22Rv1 (cell line): Measurements from ENCODE around the gene CAPNS2.

ENCODE experiments used
- H3K27ac ChIP-seq: fragments of 450-650 bp; 2 replicates; pipeline ENCODE4 v1.5.1; 2017
- CTCF ChIP-seq: fragments of 450-650 bp; IDR thresholded peaks from 2 replicates; pipeline ENCODE4 v1.5.1; 2017; ENCODE audit warnings: mild to moderate bottlenecking
- ZFX ChIP-seq: fragments of 450-650 bp; IDR thresholded peaks from 2 replicates; pipeline ENCODE4 v1.6.1; 2017; ENCODE audit warnings: antibody characterized with exemption, borderline replicate concordance

CAPNS2 gene

GRCh38 chr16:55534756-55535155 is 31.7 kb upstream of the CAPNS2 start:
- no peak for TF ChIP-seq ZFX
- no peak for TF ChIP-seq CTCF
- no peak overlapping the region for H3K27ac ChIP-seq

- TF ChIP-seq CTCF (no peak), ZFX (no peak)
- H3K27ac ChIP-seq, result no peak overlapping the region
Measured at GRCh38 chr16:55539049-55539448, 27.4 kb upstream of the CAPNS2 start.

GRCh38 chr16:55539488-55539887 is 27.0 kb upstream of the CAPNS2 start:
- TF ChIP-seq CTCF, result no peak
- no peak for TF ChIP-seq ZFX
- no peak overlapping the region for H3K27ac ChIP-seq

GRCh38 chr16:55540221-55540620 is 26.3 kb upstream of the CAPNS2 start:
- TF ChIP-seq ZFX (no peak), CTCF (no peak)
- no peak overlapping the region for H3K27ac ChIP-seq

- TF ChIP-seq CTCF, result no peak
- TF ChIP-seq ZFX, result no peak
- H3K27ac ChIP-seq, result no peak overlapping the region
Measured at GRCh38 chr16:55542459-55543082, 23.9 kb upstream of the CAPNS2 start.

- no peak overlapping the region for H3K27ac ChIP-seq
- TF ChIP-seq ZFX (no peak), CTCF (0 out of 2 replicates have a peak, but pooled peaks have one; percentile 16)
Measured at GRCh38 chr16:55543472-55543871, 23.0 kb upstream of the CAPNS2 start.

- H3K27ac ChIP-seq, result no peak overlapping the region
- TF ChIP-seq ZFX (no peak), CTCF (no peak)
Measured at GRCh38 chr16:55552621-55553020, 13.9 kb upstream of the CAPNS2 start.
